Endothelial cell of umbilical vein (primary cell): Measurements from ENCODE around the gene NOD1.

Source experiments
- POLR2A ChIP-seq: IDR thresholded peaks from 2 replicates; pipeline ENCODE4 v1.6.1; 2012; ENCODE audit warnings: low read depth, mild to moderate bottlenecking, control low read depth, low read length
- POLR2AphosphoS5 ChIP-seq: IDR thresholded peaks from 2 replicates; pipeline ENCODE4 v1.6.1; 2012; ENCODE audit warnings: low read depth, mild to moderate bottlenecking, control low read depth, low read length, moderate library complexity; ENCODE audit not compliant: insufficient read depth
- TF ChIP-seq, protein P1 (sequence below), 2 donors: IDR thresholded peaks; 1 replicate in 1 of 2; 2 replicates in 1 of 2; pipeline ENCODE4 v1.5.1; 2011; ENCODE audit warnings: low read length in 2 of 2, mild to moderate bottlenecking in 2 of 2, moderate library complexity in 2 of 2, control low read depth in 1 of 2, inconsistent platforms in 1 of 2, low read depth in 1 of 2; ENCODE audit not compliant: insufficient read depth in 1 of 2; ENCODE audit errors: extremely low read depth in 1 of 2

DNA sequence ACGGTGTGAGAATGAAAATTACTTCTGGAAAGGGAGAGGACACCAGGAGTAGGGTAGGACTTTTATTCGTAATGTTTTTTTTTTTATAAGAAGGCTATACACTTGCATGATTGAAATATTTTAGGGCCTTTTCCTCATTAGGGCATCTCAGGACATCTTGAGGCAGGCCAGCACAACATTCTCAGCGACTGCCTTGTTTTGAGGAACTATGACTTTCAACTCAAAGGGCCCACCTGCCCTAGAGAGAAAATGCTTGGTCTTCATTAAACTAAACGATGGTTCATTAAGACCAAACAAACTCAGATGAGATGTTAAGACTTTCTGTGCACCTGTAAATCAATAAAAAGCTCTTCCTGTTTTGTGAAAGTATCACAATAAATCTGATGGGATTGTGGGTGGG lies 11.3 kb downstream of the NOD1 start:
- TF ChIP-seq POLR2A (no peak), POLR2AphosphoS5 (no peak)
- TF ChIP-seq, protein P1, sequence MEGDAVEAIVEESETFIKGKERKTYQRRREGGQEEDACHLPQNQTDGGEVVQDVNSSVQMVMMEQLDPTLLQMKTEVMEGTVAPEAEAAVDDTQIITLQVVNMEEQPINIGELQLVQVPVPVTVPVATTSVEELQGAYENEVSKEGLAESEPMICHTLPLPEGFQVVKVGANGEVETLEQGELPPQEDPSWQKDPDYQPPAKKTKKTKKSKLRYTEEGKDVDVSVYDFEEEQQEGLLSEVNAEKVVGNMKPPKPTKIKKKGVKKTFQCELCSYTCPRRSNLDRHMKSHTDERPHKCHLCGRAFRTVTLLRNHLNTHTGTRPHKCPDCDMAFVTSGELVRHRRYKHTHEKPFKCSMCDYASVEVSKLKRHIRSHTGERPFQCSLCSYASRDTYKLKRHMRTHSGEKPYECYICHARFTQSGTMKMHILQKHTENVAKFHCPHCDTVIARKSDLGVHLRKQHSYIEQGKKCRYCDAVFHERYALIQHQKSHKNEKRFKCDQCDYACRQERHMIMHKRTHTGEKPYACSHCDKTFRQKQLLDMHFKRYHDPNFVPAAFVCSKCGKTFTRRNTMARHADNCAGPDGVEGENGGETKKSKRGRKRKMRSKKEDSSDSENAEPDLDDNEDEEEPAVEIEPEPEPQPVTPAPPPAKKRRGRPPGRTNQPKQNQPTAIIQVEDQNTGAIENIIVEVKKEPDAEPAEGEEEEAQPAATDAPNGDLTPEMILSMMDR (IDR thresholded peaks at IDR 0.05; ENCODE audit: extremely low read depth in 1 of 2, insufficient read depth in 1 of 2, low read depth in 1 of 2, low read length in 2 of 2): no peak
